ENCODE measurements around the gene ZNF101. TPM values are rescaled to one million over a fixed set of nuclear protein-coding genes. Genes with fewer than 3 reads are reported as not detected.

ZNF101 gene
- total and polyA plus RNA-seq, 9 of the 15 experiments (the other 6 are each of a cell fraction or from before 2014, with no cell fraction given), result 9.6 to 20.3 (median 12.4) TPM

GRCh38 chr19:19732579-19733501 lies 64.2 kb downstream of the ZNF101 start, which contains the start of gene ZNF14 (continued):
- TF ChIP-seq GTF3C2 (IDR thresholded peaks at IDR 0.05; ENCODE audit: borderline replicate concordance, extremely low read depth, insufficient read length), result no peak
- no peak for TF ChIP-seq ELK1 (CRISPR knock-in tag; IDR thresholded peaks at IDR 0.05)
- TF ChIP-seq KAT8 (IDR thresholded peaks at IDR 0.05; ENCODE audit: low read depth), result no peak
- TF ChIP-seq IFI16 (CRISPR knock-in tag; IDR thresholded peaks at IDR 0.05), result no peak
- no peak for TF ChIP-seq HMBOX1 (IDR thresholded peaks at IDR 0.05)
- no peak for TF ChIP-seq ZBTB1 (CRISPR knock-in tag; IDR thresholded peaks at IDR 0.05; ENCODE audit: borderline replicate concordance, low read depth)
- no peak for TF ChIP-seq ZNF431 (CRISPR knock-in tag; IDR thresholded peaks at IDR 0.05)
- TF ChIP-seq SAP30 (IDR thresholded peaks at IDR 0.05; ENCODE audit: borderline replicate concordance, insufficient read depth, low read depth, low read length, poor library complexity, severe bottlenecking), result no peak
- TF ChIP-seq ETV6 (IDR thresholded peaks at IDR 0.05; ENCODE audit: borderline replicate concordance in 1 of 2, low read depth in 2 of 2, low read length in 1 of 2), result no peak
- TF ChIP-seq ETV6 (CRISPR knock-in tag; IDR thresholded peaks at IDR 0.05; ENCODE audit: borderline replicate concordance), result 0 out of 2 replicates have a peak, but pooled peaks have one; percentile 42
- TF ChIP-seq ZNF347 (CRISPR knock-in tag; IDR thresholded peaks at IDR 0.05; ENCODE audit: low read depth), result no peak
- no peak for TF ChIP-seq HEY1 (CRISPR knock-in tag; IDR thresholded peaks at IDR 0.05; ENCODE audit: borderline replicate concordance)
- no peak for TF ChIP-seq MEF2D (tag; conservative IDR thresholded peaks at IDR 0.05; ENCODE audit: low read depth)
- TF ChIP-seq ERF (CRISPR knock-in tag; IDR thresholded peaks at IDR 0.05), result 0 out of 2 replicates have a peak, but pooled peaks have one; percentile 54
- TF ChIP-seq FOSL1 (tag; conservative IDR thresholded peaks at IDR 0.05), result no peak
- TF ChIP-seq ZNF212 (CRISPR knock-in tag; IDR thresholded peaks at IDR 0.05), result no peak
- TF ChIP-seq RBBP5 (IDR thresholded peaks at IDR 0.05; ENCODE audit: borderline replicate concordance, insufficient read depth, low read length, poor library complexity, severe bottlenecking), result peak; percentile 82
- TF ChIP-seq KLF13 (tag; IDR thresholded peaks at IDR 0.05; ENCODE audit: borderline replicate concordance, low read depth), result peak; percentile 71; the same call in 1 of the 2 replicates
- no peak; the same call in 1 of the 2 replicates for TF ChIP-seq ELF1 (tag; IDR thresholded peaks at IDR 0.05)
